Right lobe of liver (tissue), 4 donors: Measurements from ENCODE around the gene UBE4A.

ENCODE experiments used
- CTCF ChIP-seq, 4 donors: fragments of 200-600 bp in 3 of 4; fragments of 450-650 bp in 1 of 4; IDR thresholded peaks; one replicate each; pipeline versions ENCODE4 v1.5.1 to v1.8.0; 2016 to 2022; ENCODE audit warnings: antibody characterized with exemption in 4 of 4, mild to moderate bottlenecking in 2 of 4
- POLR2A ChIP-seq: fragments of 450-650 bp; IDR thresholded peaks from one replicate; pipeline ENCODE4 v1.6.1; 2017; ENCODE audit warnings: antibody characterized with exemption, mild to moderate bottlenecking
- donor health status: DM: no; HTN: no; CAD: no.
- donor health status: DM: no; HTN: no; CAD: no.
- donor health status: DM: no; HTN: yes; CAD: no.

- no peak for TF ChIP-seq POLR2A
- no peak for TF ChIP-seq CTCF (IDR thresholded peaks at IDR 0.05)
Observed at GRCh38 chr11:118310781-118311485, 48.5 kb upstream of the UBE4A start.
